ENCODE measurements around the gene CYTH3.

CYTH3 gene

DNA sequence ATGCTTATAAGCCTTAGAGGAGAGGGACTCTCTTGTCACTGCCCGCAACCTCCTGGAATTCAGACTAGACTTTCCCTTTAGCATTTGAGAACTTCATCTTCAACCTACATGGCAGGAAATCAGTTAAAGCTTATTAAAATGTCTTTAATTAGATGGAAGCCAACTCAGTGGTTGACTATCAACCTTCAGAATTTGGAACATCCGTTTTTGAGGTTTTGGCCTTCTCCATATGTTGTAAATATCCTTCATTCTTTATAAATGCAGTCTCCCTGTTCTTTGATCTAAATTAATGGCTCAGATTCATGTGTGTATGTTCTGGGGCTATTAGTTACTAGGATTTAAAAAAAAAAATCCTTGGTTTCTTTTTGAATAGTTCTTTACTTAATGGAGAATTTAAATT, 156.2 kb downstream of the CYTH3 start:
- no peak overlapping the region for H3K9ac ChIP-seq (ENCODE audit: low read depth, low read length)

More for the DNA sequence above, 156.2 kb downstream of the CYTH3 start:
- Histone ChIP-seq H3K36me3 (ENCODE audit: insufficient read depth, low read length) (peaks cover 23% of the 10 kb centered on the region), H3K4me1 (ENCODE audit: insufficient read depth, low read length) (no peaks in the 10 kb centered on the region), H3K9me3 (ENCODE audit: control insufficient read depth, insufficient read depth, low read length) (no peaks in the 10 kb centered on the region; the same call in 1 of the 2 replicates)
